Calu3 (cell line): ENCODE results near the gene RNF123. TPM values are rescaled to one million over a fixed set of nuclear protein-coding genes. Genes with fewer than 3 reads are reported as not detected.

Experiments used
- BruUV-seq: library from RNA; stranded (reverse); fragments of 400-500 nt; replicated peaks from 2 replicates; lab custom pipeline; 2021; lab: Mats Ljungman, UMichigan
- CTCF ChIA-PET: fragments of 300-600 bp; sonication (Branson Sonifier 250); formaldehyde crosslinking; loops from one replicate; lab custom pipeline; 2022; ENCODE audit warnings: antibody characterized with exemption; lab: Charles Lee
- DNase-seq: peaks from one replicate; pipeline ENCODE4 v3.0.0; 2022
- H3K27ac Mint-ChIP-seq: one replicate; pipeline ENCODE4 v1.8.0; 2022; ENCODE audit warnings: mixed read lengths; ENCODE audit not compliant: unreplicated experiment
- H3K27me3 Mint-ChIP-seq: one replicate; pipeline ENCODE4 v1.8.0; 2022; ENCODE audit warnings: mixed read lengths; ENCODE audit not compliant: unreplicated experiment
- H3K36me3 Mint-ChIP-seq: one replicate; pipeline ENCODE4 v1.8.0; 2022; ENCODE audit warnings: mild to moderate bottlenecking, moderate library complexity, mixed read lengths; ENCODE audit not compliant: insufficient read depth, unreplicated experiment
- H3K4me1 Mint-ChIP-seq: one replicate; pipeline ENCODE4 v1.8.0; 2022; ENCODE audit warnings: mild to moderate bottlenecking, low read depth, mixed read lengths; ENCODE audit not compliant: unreplicated experiment
- H3K4me3 Mint-ChIP-seq: one replicate; pipeline ENCODE4 v1.8.0; 2022; ENCODE audit warnings: mild to moderate bottlenecking, low read depth, moderate library complexity, mixed read lengths; ENCODE audit not compliant: unreplicated experiment
- H3K9me3 Mint-ChIP-seq: one replicate; pipeline ENCODE4 v1.8.0; 2022; ENCODE audit warnings: low read depth, mixed read lengths; ENCODE audit not compliant: unreplicated experiment
- CTCF ChIP-seq: fragments of 200-600 bp; IDR thresholded peaks from one replicate; pipeline ENCODE4 v1.8.0; 2022; ENCODE audit warnings: antibody characterized with exemption; ENCODE audit not compliant: unreplicated experiment
- intact Hi-C: fragments of 100-400 bp; cut with micrococcal nuclease; formaldehyde crosslinking; loops from one replicate; pipeline ENCODE4 v1.10.0; 2022; ENCODE audit not compliant: unreplicated experiment
- total RNA-seq: library from RNA; stranded (reverse); gene quantifications from 2 replicates; pipeline ENCODE4 v1.2.3, GENCODE V29; 2022

The RNF123 gene
- total RNA-seq, 1 experiment from 2014 or later = 52.5 TPM

- Mint-ChIP-seq H3K9me3 (peaks cover 2% of the 10 kb centered on the region), H3K4me3 (no peak overlapping the region), H3K36me3 (peaks cover 79% of the 10 kb centered on the region), H3K27me3 (no peaks in the 10 kb centered on the region), H3K4me1 (peaks cover 18% of the 10 kb centered on the region), H3K27ac (peak overlapping the region; percentile 44)
- TF ChIP-seq CTCF = no peak
- intact Hi-C loops = no loop called here
- CTCF ChIA-PET = interaction anchor here (1.6 kb wide), 1 partner anchor 82 kb away, joined by 6 read pairs; the partner anchor contains the start of gene INKA1
- no TSS peak for BruUV-seq
- DNase-seq = no peak
Observed at GRCh38 chr3:49720855-49721595, 31.7 kb downstream of the RNF123 start.

GRCh38 chr3:49721596-49721895 lies 32.2 kb downstream of the RNF123 start:
- H3K4me1 Mint-ChIP-seq = peaks cover 18% of the 10 kb centered on the region
- no peaks in the 10 kb centered on the region for H3K27me3 Mint-ChIP-seq
- TF ChIP-seq CTCF = no peak
- no peak overlapping the region for H3K4me3 Mint-ChIP-seq
- H3K36me3 Mint-ChIP-seq = peaks cover 78% of the 10 kb centered on the region
- CTCF ChIA-PET = no interaction called here
- peak overlapping the region; percentile 44 for H3K27ac Mint-ChIP-seq
- intact Hi-C loops = no loop called here
- no TSS peak for BruUV-seq
- peaks cover 2% of the 10 kb centered on the region for H3K9me3 Mint-ChIP-seq
- no peak for DNase-seq

GRCh38 chr3:49721896-49722781 lies 32.8 kb downstream of the RNF123 start:
- Mint-ChIP-seq H3K27me3 (no peaks in the 10 kb centered on the region), H3K27ac (peak overlapping the region; percentile 93), H3K4me3 (peak overlapping the region; percentile 86), H3K36me3 (peaks cover 83% of the 10 kb centered on the region), H3K9me3 (peaks cover 2% of the 10 kb centered on the region), H3K4me1 (peaks cover 18% of the 10 kb centered on the region)
- no peak for DNase-seq
- intact Hi-C loops = no loop called here
- CTCF ChIA-PET = no interaction called here
- TF ChIP-seq CTCF = no peak
- no TSS peak for BruUV-seq

- Mint-ChIP-seq H3K9me3 (peaks cover 2% of the 10 kb centered on the region), H3K4me3 (peak overlapping the region; percentile 86), H3K27ac (peak overlapping the region; percentile 93), H3K36me3 (peaks cover 76% of the 10 kb centered on the region), H3K27me3 (no peaks in the 10 kb centered on the region), H3K4me1 (peaks cover 18% of the 10 kb centered on the region)
- DNase-seq = no peak
- CTCF ChIA-PET = interaction anchor here (1.4 kb wide), 1 partner anchor 22 kb away, joined by 4 read pairs; no protein-coding TSS in a partner anchor
- no TSS peak for BruUV-seq
- intact Hi-C loops = no loop called here
- no peak for TF ChIP-seq CTCF
Observed at GRCh38 chr3:49722896-49723295, 33.5 kb downstream of the RNF123 start.
